Small intestine (tissue), 7 donors: ENCODE data around the gene PSD. TPM values are rescaled to one million over a fixed set of nuclear protein-coding genes. Genes with fewer than 3 reads are reported as not detected.

Experiments
- DNase-seq, 2 donors: peaks; one replicate each; pipeline versions ENCODE4 v3.0.0 to v3.0.0-alpha.2; 2013
- FAIRE-seq: peaks from 2 replicates; lab custom pipeline; 2012; peaks lifted over from hg19 to GRCh38; lab: Jason Lieb, UNC
- H3K27ac ChIP-seq, 3 donors: one replicate each; pipeline ENCODE4 v1.5.1; 2013; ENCODE audit warnings: low read length in 2 of 3, mild to moderate bottlenecking in 2 of 3, control low read depth in 1 of 3, inconsistent platforms in 1 of 3, low read depth in 1 of 3, moderate library complexity in 1 of 3
- H3K27me3 ChIP-seq, 3 donors: one replicate each; pipeline ENCODE4 v1.6.1; 2013; ENCODE audit warnings: low read length in 3 of 3, inconsistent platforms in 1 of 3; ENCODE audit not compliant: control insufficient read depth in 3 of 3, insufficient read depth in 3 of 3
- H3K36me3 ChIP-seq, 3 donors: one replicate each; pipeline ENCODE4 v1.6.1; 2013; ENCODE audit warnings: low read length in 3 of 3, inconsistent platforms in 1 of 3, low read depth in 1 of 3, mild to moderate bottlenecking in 1 of 3, moderate library complexity in 1 of 3; ENCODE audit not compliant: control insufficient read depth in 3 of 3, insufficient read depth in 2 of 3
- H3K4me1 ChIP-seq, 3 donors: one replicate each; pipeline ENCODE4 v1.6.1; 2013; ENCODE audit warnings: low read length in 2 of 3, inconsistent platforms in 1 of 3, low read depth in 1 of 3, mild to moderate bottlenecking in 1 of 3, moderate library complexity in 1 of 3; ENCODE audit not compliant: control insufficient read depth in 3 of 3, insufficient read depth in 2 of 3
- H3K4me3 ChIP-seq, 3 donors: one replicate each; pipeline ENCODE4 v1.5.1; 2013; ENCODE audit warnings: low read length in 3 of 3, control low read depth in 1 of 3, inconsistent platforms in 1 of 3, low read depth in 1 of 3, mild to moderate bottlenecking in 1 of 3, moderate library complexity in 1 of 3
- H3K9me3 ChIP-seq, 2 donors: one replicate each; pipeline ENCODE4 v1.6.1; 2013; ENCODE audit warnings: low read depth in 1 of 2, low read length in 1 of 2; ENCODE audit not compliant: control insufficient read depth in 2 of 2, insufficient read depth in 1 of 2
- WGBS, 3 donors: extraction: QIAGEN DNeasy Blood & Tissue Kit; methylation state at CpG; one replicate each; pipeline ENCODE4 v1.1.7; 2013; 5-methylcytosine and 5-hydroxymethylcytosine counted together
- polyA plus RNA-seq, 4 donors: library from polyadenylated mRNA; stranded (reverse) in 3 of 4; unstranded in 1 of 4; fragments of 200-250 nt in 3 of 4; fragments of 120-200 nt in 1 of 4; gene quantifications; one replicate each; pipeline versions ENCODE4 v1.2.1 to v1.2.3, GENCODE V29; 2013
- donor health status: healthy with polysubstance abuse.
- donor health status: control.
- donor health status: control.
- donor health status: Bipolar disorder and iron deficiency.
- donor health status: healthy.

PSD gene
- polyA plus RNA-seq, 4 donors = 1.1 to 30.6 (median 2.9) TPM

DNA sequence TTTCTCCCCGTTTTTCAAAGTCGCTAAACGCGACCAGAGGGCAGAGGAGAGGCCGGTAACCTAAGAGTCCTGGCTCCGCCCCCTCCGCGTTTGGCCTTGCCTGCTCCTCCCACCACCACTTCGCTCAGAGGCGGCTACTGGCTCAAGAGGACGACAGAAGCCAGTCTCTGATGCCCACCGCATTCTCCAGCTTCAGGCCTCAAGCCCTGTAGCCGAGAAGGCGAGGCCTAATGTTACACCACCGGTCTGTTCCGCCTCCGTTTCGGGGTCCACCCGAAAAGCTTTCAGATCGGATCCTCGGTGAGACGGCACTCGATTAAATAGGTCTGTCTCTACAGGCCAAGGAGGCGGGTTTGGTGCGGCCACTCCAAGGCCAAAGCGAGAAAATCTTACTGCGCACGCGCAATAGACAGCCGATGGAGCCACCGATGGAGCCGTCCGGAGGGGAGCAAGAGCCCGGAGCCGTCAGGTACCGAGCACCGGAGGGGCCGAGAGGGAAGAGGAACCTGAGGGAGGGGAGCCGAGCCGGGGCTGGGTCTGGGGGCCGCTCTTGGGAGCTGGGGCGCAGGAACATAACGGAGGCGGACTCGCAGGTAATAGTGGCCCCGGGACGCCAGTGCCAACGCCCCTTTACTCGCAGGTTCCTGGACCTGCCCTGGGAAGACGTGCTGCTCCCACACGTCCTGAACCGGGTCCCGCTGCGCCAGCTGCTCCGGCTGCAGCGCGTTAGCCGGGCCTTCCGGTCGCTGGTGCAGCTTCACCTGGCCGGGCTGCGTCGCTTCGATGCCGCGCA, 2.3 kb upstream of the PSD start, which contains the start of gene FBXL15:
Gene FBXL15 (plus strand): TSS at position 123 of the 793 bp plus-strand sequence. CDS start 294 bp downstream, at position 417.
- peaks cover 0 to 11% (median 2%) of the 10 kb centered on the region in 3 donors for H3K27me3 ChIP-seq
- H3K9me3 ChIP-seq = no peaks in the 10 kb centered on the region
- 0% methylated on average over 60 to 66 of the region's 66 CpGs for WGBS, 3 donors
- H3K27ac ChIP-seq = peak within 1 kb of the TSS; percentile 83 to 92 (median 88)
- peak within 1 kb of the TSS; percentile 75 to 82 (median 81) for H3K4me3 ChIP-seq
- no peak for FAIRE-seq
- DNase-seq = peak; percentile 99
- peaks cover 0 to 34% (median 4%) of the 10 kb centered on the region in 3 donors for H3K36me3 ChIP-seq
- peaks cover 4 to 56% (median 5%) of the 10 kb centered on the region in 3 donors for H3K4me1 ChIP-seq

- peak overlapping the region; percentile 75 to 82 (median 81) for H3K4me3 ChIP-seq
- no peaks in the 10 kb centered on the region for H3K9me3 ChIP-seq
- 0 to 2% (median 1%) methylated on average over 21 of the region's 21 CpGs for WGBS, 3 donors
- peak overlapping the region; percentile 65 to 92 (median 83) for H3K27ac ChIP-seq
- peaks cover 0 to 13% (median 2%) of the 10 kb centered on the region in 3 donors for H3K27me3 ChIP-seq
- FAIRE-seq (no peak), DNase-seq (no peak)
- H3K36me3 ChIP-seq = peaks cover 0 to 29% (median 4%) of the 10 kb centered on the region in 3 donors
- H3K4me1 ChIP-seq = peaks cover 4 to 56% (median 5%) of the 10 kb centered on the region in 3 donors
Measured at GRCh38 chr10:102420181-102420713, 1.7 kb upstream of the PSD start.

DNA sequence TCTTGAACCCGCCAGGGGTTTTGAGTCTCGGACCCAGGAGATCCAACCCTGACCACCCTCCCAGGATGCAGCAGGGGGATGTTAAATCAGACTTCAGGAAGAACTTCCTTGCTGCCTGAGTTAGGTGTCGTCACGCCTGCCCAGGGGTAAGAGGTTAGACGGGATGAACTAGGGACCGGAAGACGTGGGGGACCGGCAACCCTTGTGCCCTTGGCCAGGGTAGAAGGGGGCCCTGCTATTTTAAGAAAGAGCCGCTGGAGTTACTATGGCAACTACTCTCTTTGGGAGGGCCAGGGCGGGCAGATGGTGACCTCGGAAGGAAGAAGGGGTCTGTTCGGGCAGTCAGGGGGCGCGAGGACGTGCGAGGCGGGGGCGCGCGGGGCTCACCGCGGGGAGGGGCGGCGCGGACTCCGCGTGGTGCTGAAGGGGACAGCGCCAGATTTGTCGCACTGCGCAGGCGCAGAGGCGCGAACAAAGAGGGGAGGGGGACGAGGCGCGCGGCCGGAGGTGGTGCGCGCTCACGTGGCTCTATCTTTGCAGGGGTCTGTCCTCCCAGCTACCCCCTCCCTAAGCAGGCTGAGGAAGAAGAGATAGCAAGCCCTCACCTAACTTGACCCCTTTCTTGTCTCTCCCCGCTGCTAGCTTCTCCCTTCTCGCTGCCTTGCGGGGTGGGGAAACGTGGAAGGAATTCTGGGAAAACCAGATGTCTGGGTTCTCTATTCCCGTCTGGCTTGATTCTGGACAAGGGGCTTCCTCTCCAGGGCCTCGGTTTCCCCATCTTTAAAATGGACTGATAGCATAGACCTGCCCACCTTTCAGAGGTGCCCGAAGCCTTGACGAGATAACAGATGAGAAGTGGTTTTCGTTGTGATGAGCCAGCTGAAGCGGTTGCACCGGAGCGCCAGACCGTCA, 940 bp upstream of the PSD start:
- Histone ChIP-seq H3K27ac (peak overlapping the region in 2 of 3 donors; percentile 83 to 92), H3K9me3 (no peaks in the 10 kb centered on the region), H3K36me3 (peaks cover 0 to 25% (median 4%) of the 10 kb centered on the region in 3 donors), H3K4me3 (peak overlapping the region in 2 of 3 donors; percentile 81 to 82), H3K4me1 (peaks cover 4 to 56% (median 5%) of the 10 kb centered on the region in 3 donors), H3K27me3 (peaks cover 0 to 18% (median 2%) of the 10 kb centered on the region in 3 donors)
- FAIRE-seq = no peak
- DNase-seq = peak; percentile 43 to 79
- WGBS, 3 donors = 0 to 1% (median 0%) methylated on average over 41 to 54 of the region's 54 CpGs

- Histone ChIP-seq H3K4me1 (peaks cover 4 to 51% (median 5%) of the 10 kb centered on the region in 3 donors), H3K36me3 (peaks cover 0 to 26% (median 0%) of the 10 kb centered on the region in 3 donors), H3K9me3 (no peaks in the 10 kb centered on the region), H3K4me3 (peak overlapping the region in 1 of 3 donors; percentile 8), H3K27ac (peak overlapping the region in 1 of 3 donors; percentile 88), H3K27me3 (peaks cover 3 to 43% (median 8%) of the 10 kb centered on the region in 3 donors)
- DNase-seq (no peak), FAIRE-seq (no peak)
- WGBS, 3 donors = 78 to 88% (median 86%) methylated on average over 18 to 20 of the region's 20 CpGs
Measured at GRCh38 chr10:102416695-102417094, 1.9 kb downstream of the PSD start.

- H3K4me1 ChIP-seq = peaks cover 4 to 55% (median 5%) of the 10 kb centered on the region in 3 donors
- H3K36me3 ChIP-seq = peaks cover 0 to 30% (median 0%) of the 10 kb centered on the region in 3 donors
- no peak for FAIRE-seq
- WGBS, 3 donors = 40 to 64% (median 61%) methylated on average over 9 of the region's 9 CpGs
- H3K27ac ChIP-seq = peak overlapping the region in 1 of 3 donors; percentile 88
- peaks cover 7 to 47% (median 12%) of the 10 kb centered on the region in 3 donors for H3K27me3 ChIP-seq
- no peaks in the 10 kb centered on the region for H3K9me3 ChIP-seq
- H3K4me3 ChIP-seq = peak overlapping the region in 1 of 3 donors; percentile 51
- DNase-seq = peak in 1 of 2 donors; percentile 86
Measured at GRCh38 chr10:102416283-102416682, 2.3 kb downstream of the PSD start.

DNA sequence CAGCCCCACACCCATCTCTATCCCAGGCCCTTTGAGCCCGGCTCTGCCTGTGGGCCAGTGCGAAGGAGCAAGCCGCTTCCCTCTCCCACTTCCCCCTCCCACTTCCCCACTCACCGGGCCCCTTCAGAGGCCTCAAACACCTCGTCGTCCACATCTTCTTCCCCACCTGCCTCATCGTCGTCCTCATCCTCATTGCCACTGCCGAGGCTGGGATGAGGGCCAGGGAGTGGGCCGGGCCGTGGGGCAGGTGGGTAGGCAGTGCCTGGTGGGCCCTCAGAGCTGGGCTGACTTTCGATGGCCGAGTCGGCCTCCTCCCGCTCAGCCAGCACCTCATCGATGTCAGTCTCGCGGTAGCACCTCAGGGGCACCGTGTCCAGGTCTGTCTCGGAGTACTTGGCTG, 3.8 kb downstream of the PSD start:
- 46 to 54% (median 52%) methylated on average over 20 of the region's 20 CpGs for WGBS, 3 donors
- FAIRE-seq (no peak), DNase-seq (peak in 1 of 2 donors; percentile 32)
- peaks cover 0 to 65% (median under 1%) of the 10 kb centered on the region in 3 donors for H3K4me1 ChIP-seq
- H3K36me3 ChIP-seq = peaks cover 0 to 41% (median 0%) of the 10 kb centered on the region in 3 donors
- H3K4me3 ChIP-seq = peak overlapping the region in 1 of 3 donors; percentile 51
- peaks cover 18 to 63% (median 18%) of the 10 kb centered on the region in 3 donors for H3K27me3 ChIP-seq
- peak overlapping the region in 1 of 3 donors; percentile 88 for H3K27ac ChIP-seq
- no peaks in the 10 kb centered on the region for H3K9me3 ChIP-seq

GRCh38 chr10:102413806-102414561, 4.6 kb downstream of the PSD start:
- peaks cover 0 to 62% (median 0%) of the 10 kb centered on the region in 3 donors for H3K4me1 ChIP-seq
- WGBS, 3 donors = 69 to 82% (median 81%) methylated on average over 16 of the region's 16 CpGs
- FAIRE-seq (no peak), DNase-seq (no peak)
- peak overlapping the region in 1 of 3 donors; percentile 51 for H3K4me3 ChIP-seq
- H3K27ac ChIP-seq = no peak overlapping the region
- H3K36me3 ChIP-seq = peaks cover 0 to 41% (median 0%) of the 10 kb centered on the region in 3 donors
- no peaks in the 10 kb centered on the region for H3K9me3 ChIP-seq
- peaks cover 22 to 65% (median 23%) of the 10 kb centered on the region in 3 donors for H3K27me3 ChIP-seq
